SK-N-SH treated with all-trans-retinoic acid at 6 μM for 48 hours (cell line): ENCODE data around the gene ISOC2.

Source experiments
- ATAC-seq: fragments of 200-7000 bp; cut with Tn5 transposase; 3 replicates; pipeline ENCODE4 v1.9.1; 2020; ENCODE audit warnings: mild to moderate bottlenecking, moderate library complexity
- ARNTL ChIP-seq: fragments of 450-650 bp; formaldehyde crosslinking; IDR thresholded peaks from 2 replicates; pipeline ENCODE4 v1.5.0; 2020; ENCODE audit warnings: low read depth, mild to moderate bottlenecking, moderate library complexity, borderline replicate concordance
- BACH2 ChIP-seq: fragments of 250-450 bp; sonication (Bioruptor Pico); IDR thresholded peaks from 2 replicates; pipeline ENCODE4 v1.9.0; 2021; ENCODE audit warnings: mild to moderate bottlenecking, borderline replicate concordance
- CSDC2 ChIP-seq: fragments of 250-450 bp; sonication (Bioruptor Pico); IDR thresholded peaks from 2 replicates; pipeline ENCODE4 v1.5.0; 2020; ENCODE audit warnings: mild to moderate bottlenecking, moderate library complexity
- ESRRG ChIP-seq: fragments of 250-450 bp; sonication (Bioruptor Pico); IDR thresholded peaks from 2 replicates; pipeline ENCODE4 v1.6.1; 2021; ENCODE audit warnings: mild to moderate bottlenecking
- GLIS3 ChIP-seq: fragments of 250-450 bp; sonication (Bioruptor Pico); IDR thresholded peaks from 2 replicates; pipeline ENCODE4 v1.5.0; 2020; ENCODE audit warnings: mild to moderate bottlenecking, moderate library complexity
- ISL1 ChIP-seq: fragments of 250-450 bp; sonication (Bioruptor Pico); IDR thresholded peaks from 2 replicates; pipeline ENCODE4 v2.1.2; 2022; ENCODE audit warnings: mild to moderate bottlenecking, moderate library complexity
- OSR1 ChIP-seq: fragments of 250-450 bp; sonication (Bioruptor Pico); IDR thresholded peaks from 2 replicates; pipeline ENCODE4 v1.8.0; 2022; ENCODE audit warnings: moderate library complexity, mild to moderate bottlenecking, inconsistent platforms
- PPARA ChIP-seq: fragments of 250-450 bp; sonication (Bioruptor Pico); IDR thresholded peaks from 2 replicates; pipeline ENCODE4 v1.5.0; 2020; ENCODE audit warnings: mild to moderate bottlenecking, borderline replicate concordance
- RARB ChIP-seq: fragments of 250-450 bp; sonication (Bioruptor Pico); IDR thresholded peaks from 2 replicates; pipeline ENCODE4 v1.8.0; 2021; ENCODE audit warnings: mild to moderate bottlenecking, moderate library complexity
- TCF4 ChIP-seq: fragments of 250-450 bp; sonication (Bioruptor Pico); IDR thresholded peaks from 2 replicates; pipeline ENCODE4 v1.8.0; 2021; ENCODE audit warnings: mild to moderate bottlenecking, moderate library complexity, borderline replicate concordance
- TOX ChIP-seq: fragments of 250-450 bp; sonication (Bioruptor Pico); IDR thresholded peaks from 2 replicates; pipeline ENCODE4 v1.8.0; 2021; ENCODE audit warnings: mild to moderate bottlenecking, moderate library complexity, borderline replicate concordance
- ZC3H10 ChIP-seq: fragments of 250-450 bp; sonication (Bioruptor Pico); IDR thresholded peaks from 2 replicates; pipeline ENCODE4 v1.5.1; 2021; ENCODE audit warnings: mild to moderate bottlenecking, moderate library complexity
- ZFP3 ChIP-seq: fragments of 250-450 bp; sonication (Bioruptor Pico); IDR thresholded peaks from 2 replicates; pipeline ENCODE4 v1.5.0; 2020; ENCODE audit warnings: mild to moderate bottlenecking, moderate library complexity
- ZFP30 ChIP-seq: fragments of 450-650 bp; formaldehyde crosslinking; IDR thresholded peaks from 2 replicates; pipeline ENCODE4 v1.5.0; 2022; ENCODE audit warnings: mild to moderate bottlenecking, moderate library complexity
- ZNF565 ChIP-seq: fragments of 450-650 bp; formaldehyde crosslinking; conservative IDR thresholded peaks from 2 replicates; pipeline ENCODE4 v1.5.0; 2020; ENCODE audit warnings: low read depth, mild to moderate bottlenecking, moderate library complexity
- ZNF70 ChIP-seq: fragments of 450-650 bp; formaldehyde crosslinking; IDR thresholded peaks from 2 replicates; pipeline ENCODE4 v1.5.0; 2020; ENCODE audit warnings: mild to moderate bottlenecking, moderate library complexity
- ZNF8 ChIP-seq: fragments of 450-650 bp; formaldehyde crosslinking; IDR thresholded peaks from 2 replicates; pipeline ENCODE4 v1.5.0; 2020; ENCODE audit warnings: mild to moderate bottlenecking, moderate library complexity
- TF ChIP-seq, protein P1 (sequence below): fragments of 250-450 bp; sonication (Bioruptor Pico); IDR thresholded peaks from 2 replicates; pipeline ENCODE4 v1.5.1; 2021; ENCODE audit warnings: mild to moderate bottlenecking, moderate library complexity
- TF ChIP-seq, protein P2 (sequence below): fragments of 250-450 bp; sonication (Bioruptor Pico); IDR thresholded peaks from 2 replicates; pipeline ENCODE4 v1.8.0; 2020; ENCODE audit warnings: mild to moderate bottlenecking, moderate library complexity, borderline replicate concordance
- TF ChIP-seq, protein P3 (sequence below): fragments of 250-450 bp; sonication (Bioruptor Pico); IDR thresholded peaks from 2 replicates; pipeline ENCODE4 v1.5.1; 2020; ENCODE audit warnings: low read depth, mild to moderate bottlenecking, moderate library complexity
- TF ChIP-seq, protein P4 (sequence below): fragments of 250-450 bp; sonication (Bioruptor Pico); IDR thresholded peaks from 2 replicates; pipeline ENCODE4 v1.5.0; 2020; ENCODE audit warnings: mild to moderate bottlenecking, moderate library complexity
- TF ChIP-seq, protein P5 (sequence below): fragments of 250-450 bp; sonication (Bioruptor Pico); IDR thresholded peaks from 2 replicates; pipeline ENCODE4 v1.8.0; 2021; ENCODE audit warnings: low read depth, mild to moderate bottlenecking, moderate library complexity, borderline replicate concordance

ISOC2 gene

DNA sequence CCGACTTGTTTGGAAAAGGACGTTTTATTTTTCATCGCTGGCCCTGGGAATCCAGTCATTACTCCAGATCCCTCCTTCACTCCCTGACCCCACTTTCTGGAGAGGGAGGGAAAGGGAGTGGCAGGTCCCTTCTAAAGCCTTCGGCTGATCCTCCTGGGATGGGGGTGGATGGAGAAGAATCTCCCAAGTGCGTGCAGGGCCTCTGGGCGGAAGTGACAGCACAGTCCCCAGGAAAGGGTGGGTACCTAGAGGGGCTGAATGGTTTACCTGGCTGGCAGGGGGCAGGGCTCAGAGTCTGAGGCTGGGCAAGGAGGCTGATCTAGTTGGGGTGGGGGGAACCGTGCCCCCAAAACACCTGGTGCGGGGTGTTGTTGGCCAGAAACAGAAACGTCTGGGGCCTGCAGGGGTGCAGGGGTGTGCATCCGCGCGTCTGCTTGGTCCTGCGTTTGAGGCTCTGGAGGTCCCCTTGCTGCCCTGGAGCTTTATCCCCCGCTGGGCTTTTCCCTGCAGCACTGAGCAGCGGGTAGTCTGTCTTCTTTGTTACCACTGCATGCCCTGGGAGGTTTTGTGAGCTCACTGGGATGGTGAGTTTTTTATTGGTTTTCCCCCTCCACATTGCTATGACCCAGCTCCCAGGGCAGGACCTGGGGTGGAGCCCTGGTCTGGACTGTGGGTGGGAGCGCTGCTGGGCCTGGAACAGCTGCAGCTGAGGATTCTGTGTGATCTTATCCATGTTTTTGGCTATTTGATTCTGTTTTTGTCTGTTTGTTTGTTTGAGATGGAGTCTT is 12.0 kb upstream of the ISOC2 start (continued):
- no peak for TF ChIP-seq OSR1
- no peak for TF ChIP-seq ZFP3
- TF ChIP-seq, protein P1, sequence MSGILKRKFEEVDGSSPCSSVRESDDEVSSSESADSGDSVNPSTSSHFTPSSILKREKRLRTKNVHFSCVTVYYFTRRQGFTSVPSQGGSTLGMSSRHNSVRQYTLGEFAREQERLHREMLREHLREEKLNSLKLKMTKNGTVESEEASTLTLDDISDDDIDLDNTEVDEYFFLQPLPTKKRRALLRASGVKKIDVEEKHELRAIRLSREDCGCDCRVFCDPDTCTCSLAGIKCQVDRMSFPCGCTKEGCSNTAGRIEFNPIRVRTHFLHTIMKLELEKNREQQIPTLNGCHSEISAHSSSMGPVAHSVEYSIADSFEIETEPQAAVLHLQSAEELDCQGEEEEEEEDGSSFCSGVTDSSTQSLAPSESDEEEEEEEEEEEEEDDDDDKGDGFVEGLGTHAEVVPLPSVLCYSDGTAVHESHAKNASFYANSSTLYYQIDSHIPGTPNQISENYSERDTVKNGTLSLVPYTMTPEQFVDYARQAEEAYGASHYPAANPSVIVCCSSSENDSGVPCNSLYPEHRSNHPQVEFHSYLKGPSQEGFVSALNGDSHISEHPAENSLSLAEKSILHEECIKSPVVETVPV, result no peak

DNA sequence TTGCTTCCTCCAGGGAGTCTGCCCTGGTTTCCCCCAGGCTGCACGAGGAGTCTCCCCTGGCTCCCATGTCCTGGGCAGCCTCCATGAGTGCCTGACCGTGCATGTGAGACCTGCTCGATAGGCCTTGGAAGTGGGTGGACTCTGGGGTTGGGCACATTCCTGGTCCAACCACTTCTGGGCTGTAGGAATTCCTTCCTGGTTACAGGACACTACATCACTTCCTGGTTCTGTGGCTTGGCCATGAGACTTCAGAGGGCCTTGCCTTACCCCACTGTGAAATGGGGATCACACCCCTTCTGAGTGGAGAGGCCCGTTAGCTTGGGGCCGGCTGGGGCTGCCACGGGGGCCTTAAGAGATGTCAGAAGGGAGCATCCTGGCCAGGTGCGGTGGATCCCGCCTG is 11.0 kb upstream of the ISOC2 start:
- TF ChIP-seq ARNTL (CRISPR knock-in tag) (no peak), TOX (no peak), PPARA (CRISPR knock-in tag) (no peak), CSDC2 (CRISPR knock-in tag) (no peak), ZNF565 (no peak), GLIS3 (CRISPR knock-in tag) (no peak), ZFP3 (no peak), TCF4 (no peak), ZFP30 (CRISPR knock-in tag) (no peak), OSR1 (no peak), RARB (CRISPR knock-in tag) (no peak), ZNF70 (CRISPR knock-in tag) (no peak), ZNF8 (no peak), BACH2 (CRISPR knock-in tag) (no peak), ESRRG (CRISPR knock-in tag) (no peak), ZC3H10 (CRISPR knock-in tag) (no peak)
- TF ChIP-seq, protein P2, sequence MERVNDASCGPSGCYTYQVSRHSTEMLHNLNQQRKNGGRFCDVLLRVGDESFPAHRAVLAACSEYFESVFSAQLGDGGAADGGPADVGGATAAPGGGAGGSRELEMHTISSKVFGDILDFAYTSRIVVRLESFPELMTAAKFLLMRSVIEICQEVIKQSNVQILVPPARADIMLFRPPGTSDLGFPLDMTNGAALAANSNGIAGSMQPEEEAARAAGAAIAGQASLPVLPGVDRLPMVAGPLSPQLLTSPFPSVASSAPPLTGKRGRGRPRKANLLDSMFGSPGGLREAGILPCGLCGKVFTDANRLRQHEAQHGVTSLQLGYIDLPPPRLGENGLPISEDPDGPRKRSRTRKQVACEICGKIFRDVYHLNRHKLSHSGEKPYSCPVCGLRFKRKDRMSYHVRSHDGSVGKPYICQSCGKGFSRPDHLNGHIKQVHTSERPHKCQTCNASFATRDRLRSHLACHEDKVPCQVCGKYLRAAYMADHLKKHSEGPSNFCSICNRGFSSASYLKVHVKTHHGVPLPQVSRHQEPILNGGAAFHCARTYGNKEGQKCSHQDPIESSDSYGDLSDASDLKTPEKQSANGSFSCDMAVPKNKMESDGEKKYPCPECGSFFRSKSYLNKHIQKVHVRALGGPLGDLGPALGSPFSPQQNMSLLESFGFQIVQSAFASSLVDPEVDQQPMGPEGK (CRISPR knock-in tag), result no peak
- TF ChIP-seq, protein P1, result no peak
- TF ChIP-seq, protein P3, sequence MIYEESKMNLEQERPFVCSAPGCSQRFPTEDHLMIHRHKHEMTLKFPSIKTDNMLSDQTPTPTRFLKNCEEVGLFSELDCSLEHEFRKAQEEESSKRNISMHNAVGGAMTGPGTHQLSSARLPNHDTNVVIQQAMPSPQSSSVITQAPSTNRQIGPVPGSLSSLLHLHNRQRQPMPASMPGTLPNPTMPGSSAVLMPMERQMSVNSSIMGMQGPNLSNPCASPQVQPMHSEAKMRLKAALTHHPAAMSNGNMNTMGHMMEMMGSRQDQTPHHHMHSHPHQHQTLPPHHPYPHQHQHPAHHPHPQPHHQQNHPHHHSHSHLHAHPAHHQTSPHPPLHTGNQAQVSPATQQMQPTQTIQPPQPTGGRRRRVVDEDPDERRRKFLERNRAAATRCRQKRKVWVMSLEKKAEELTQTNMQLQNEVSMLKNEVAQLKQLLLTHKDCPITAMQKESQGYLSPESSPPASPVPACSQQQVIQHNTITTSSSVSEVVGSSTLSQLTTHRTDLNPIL, result no peak
- TF ChIP-seq, protein P4, sequence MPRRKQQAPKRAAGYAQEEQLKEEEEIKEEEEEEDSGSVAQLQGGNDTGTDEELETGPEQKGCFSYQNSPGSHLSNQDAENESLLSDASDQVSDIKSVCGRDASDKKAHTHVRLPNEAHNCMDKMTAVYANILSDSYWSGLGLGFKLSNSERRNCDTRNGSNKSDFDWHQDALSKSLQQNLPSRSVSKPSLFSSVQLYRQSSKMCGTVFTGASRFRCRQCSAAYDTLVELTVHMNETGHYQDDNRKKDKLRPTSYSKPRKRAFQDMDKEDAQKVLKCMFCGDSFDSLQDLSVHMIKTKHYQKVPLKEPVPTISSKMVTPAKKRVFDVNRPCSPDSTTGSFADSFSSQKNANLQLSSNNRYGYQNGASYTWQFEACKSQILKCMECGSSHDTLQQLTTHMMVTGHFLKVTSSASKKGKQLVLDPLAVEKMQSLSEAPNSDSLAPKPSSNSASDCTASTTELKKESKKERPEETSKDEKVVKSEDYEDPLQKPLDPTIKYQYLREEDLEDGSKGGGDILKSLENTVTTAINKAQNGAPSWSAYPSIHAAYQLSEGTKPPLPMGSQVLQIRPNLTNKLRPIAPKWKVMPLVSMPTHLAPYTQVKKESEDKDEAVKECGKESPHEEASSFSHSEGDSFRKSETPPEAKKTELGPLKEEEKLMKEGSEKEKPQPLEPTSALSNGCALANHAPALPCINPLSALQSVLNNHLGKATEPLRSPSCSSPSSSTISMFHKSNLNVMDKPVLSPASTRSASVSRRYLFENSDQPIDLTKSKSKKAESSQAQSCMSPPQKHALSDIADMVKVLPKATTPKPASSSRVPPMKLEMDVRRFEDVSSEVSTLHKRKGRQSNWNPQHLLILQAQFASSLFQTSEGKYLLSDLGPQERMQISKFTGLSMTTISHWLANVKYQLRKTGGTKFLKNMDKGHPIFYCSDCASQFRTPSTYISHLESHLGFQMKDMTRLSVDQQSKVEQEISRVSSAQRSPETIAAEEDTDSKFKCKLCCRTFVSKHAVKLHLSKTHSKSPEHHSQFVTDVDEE, result no peak
- ATAC-seq, result no peak; the same call in 2 of the 3 replicates

DNA sequence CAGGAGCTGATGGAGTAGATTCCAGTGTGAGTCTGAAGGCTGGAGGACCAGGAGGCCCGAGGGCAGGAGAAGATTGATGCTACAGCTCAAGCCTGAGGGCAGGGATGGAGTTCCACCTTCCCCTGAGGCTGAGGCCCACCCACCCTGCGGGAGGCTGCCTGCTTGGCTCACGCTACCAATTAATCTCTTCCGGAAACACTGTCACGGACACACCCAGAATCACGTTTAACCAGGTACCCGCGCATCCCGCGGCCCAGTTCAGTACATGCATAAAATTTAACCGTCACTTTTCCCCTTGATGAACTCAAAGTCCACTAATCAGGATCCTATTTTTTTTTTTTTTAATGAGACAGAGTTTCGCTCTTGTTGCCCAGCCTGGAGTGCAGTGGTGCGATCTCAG is 9.8 kb upstream of the ISOC2 start:
- ATAC-seq, result no peak
- TF ChIP-seq, protein P1, result no peak
- TF ChIP-seq, protein P5, sequence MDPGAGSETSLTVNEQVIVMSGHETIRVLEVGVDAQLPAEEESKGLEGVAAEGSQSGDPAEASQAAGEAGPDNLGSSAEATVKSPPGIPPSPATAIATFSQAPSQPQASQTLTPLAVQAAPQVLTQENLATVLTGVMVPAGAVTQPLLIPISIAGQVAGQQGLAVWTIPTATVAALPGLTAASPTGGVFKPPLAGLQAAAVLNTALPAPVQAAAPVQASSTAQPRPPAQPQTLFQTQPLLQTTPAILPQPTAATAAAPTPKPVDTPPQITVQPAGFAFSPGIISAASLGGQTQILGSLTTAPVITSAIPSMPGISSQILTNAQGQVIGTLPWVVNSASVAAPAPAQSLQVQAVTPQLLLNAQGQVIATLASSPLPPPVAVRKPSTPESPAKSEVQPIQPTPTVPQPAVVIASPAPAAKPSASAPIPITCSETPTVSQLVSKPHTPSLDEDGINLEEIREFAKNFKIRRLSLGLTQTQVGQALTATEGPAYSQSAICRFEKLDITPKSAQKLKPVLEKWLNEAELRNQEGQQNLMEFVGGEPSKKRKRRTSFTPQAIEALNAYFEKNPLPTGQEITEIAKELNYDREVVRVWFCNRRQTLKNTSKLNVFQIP (CRISPR knock-in tag), result no peak
- TF ChIP-seq TOX, result no peak
- no peak for TF ChIP-seq TCF4
- TF ChIP-seq ISL1 (CRISPR knock-in tag), result no peak
- TF ChIP-seq ESRRG (CRISPR knock-in tag), result no peak
- no peak for TF ChIP-seq PPARA (CRISPR knock-in tag)
- no peak for TF ChIP-seq ZFP3
- no peak for TF ChIP-seq ARNTL (CRISPR knock-in tag)
- TF ChIP-seq, protein P4, result no peak
- no peak for TF ChIP-seq ZNF70 (CRISPR knock-in tag)
